Measurements from ENCODE around the gene CLPTM1. TPM values are rescaled to one million over a fixed set of nuclear protein-coding genes. Genes with fewer than 3 reads are reported as not detected.

CLPTM1 gene
- total and polyA plus RNA-seq, 5 donors: 81.4 to 106 (median 85.8) TPM

DNA sequence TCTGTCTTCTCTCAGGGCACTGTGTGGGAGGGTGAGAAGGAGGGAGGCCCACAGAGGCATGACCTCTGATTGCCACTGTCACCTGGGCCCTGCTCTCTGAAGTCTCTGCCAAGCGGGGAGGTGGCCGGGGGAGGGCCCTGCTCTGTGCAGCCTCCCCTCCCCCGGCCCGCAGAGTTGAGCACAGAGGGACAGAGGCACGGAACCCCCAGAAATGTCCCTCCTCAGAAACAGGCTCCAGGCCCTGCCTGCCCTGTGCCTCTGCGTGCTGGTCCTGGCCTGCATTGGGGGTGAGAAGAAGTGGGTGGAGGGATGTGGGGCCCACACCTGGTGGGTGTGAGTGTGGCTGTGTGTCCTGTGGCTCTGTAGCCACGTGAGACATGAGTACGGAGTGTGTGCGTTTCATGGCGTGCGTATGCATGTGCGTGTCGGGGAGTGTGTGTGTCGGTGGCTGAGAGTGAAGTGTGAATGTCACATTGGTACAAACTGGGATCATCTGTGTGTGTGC lies 13.1 kb upstream of the CLPTM1 start, which contains the start of gene APOC4:
APOC4 (plus strand) TSS at position 171 of the 505 bp plus-strand sequence; CDS start at position 212, 41 bp downstream.
- no peak within 1 kb of the TSS for H3K27ac ChIP-seq (ENCODE audit: low read length)
- peaks cover 1% of the 10 kb centered on the region for H3K4me1 ChIP-seq (ENCODE audit: control insufficient read depth, insufficient read depth, low read length)
- DNase-seq: no peak
- no peaks in the 10 kb centered on the region for H3K9me3 ChIP-seq (ENCODE audit: control insufficient read depth, low read length)
- intact Hi-C loops (cut with DNase I): loop anchor here in 1 of 4 donors (5.0 kb wide), 1 partner anchor 35 kb away; the partner anchor contains the start of gene APOE
- H3K27me3 ChIP-seq (ENCODE audit: control insufficient read depth, insufficient read depth): no peaks in the 10 kb centered on the region
- 88% methylated on average over 14 of the region's 14 CpGs for WGBS
- ATAC-seq: no peak
- H3K4me3 ChIP-seq (ENCODE audit: low read length): no peak within 1 kb of the TSS

DNA sequence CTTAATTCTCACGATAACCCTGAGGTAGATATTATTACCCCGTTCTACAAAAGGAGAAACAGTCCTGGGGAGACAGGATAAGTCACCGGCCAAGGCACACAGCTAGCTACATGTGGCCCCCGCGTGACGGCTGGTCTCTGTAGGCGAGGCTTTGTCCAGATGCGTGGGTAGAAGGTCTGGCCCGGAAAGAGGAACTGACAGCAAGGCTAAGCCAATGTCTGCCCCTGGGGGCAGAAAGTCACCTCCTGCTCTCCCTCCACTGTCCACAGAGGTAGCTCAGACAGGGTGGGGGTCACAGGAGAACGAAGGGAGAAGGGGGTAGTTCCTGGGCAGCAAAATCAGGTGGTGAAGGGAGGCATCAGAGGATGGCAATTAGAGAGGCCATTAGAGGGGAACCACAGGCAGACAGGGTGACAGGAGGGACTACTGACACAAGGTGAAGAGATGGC lies 11.4 kb upstream of the CLPTM1 start:
- intact Hi-C loops (cut with DNase I): loop anchor here in 1 of 4 donors (5.0 kb wide), 1 partner anchor 37 kb away; the partner anchor contains the start of gene APOE
- WGBS: 38% methylated on average over 10 of the region's 10 CpGs

GRCh38 chr19:44947041-44947581 lies 8.1 kb upstream of the CLPTM1 start:
- DNase-seq (no peak), ATAC-seq (no peak)
- H3K27ac ChIP-seq (ENCODE audit: low read length): no peak overlapping the region
- no peaks in the 10 kb centered on the region for H3K27me3 ChIP-seq (ENCODE audit: control insufficient read depth, insufficient read depth)
- no peaks in the 10 kb centered on the region for H3K9me3 ChIP-seq (ENCODE audit: control insufficient read depth, low read length)
- peaks cover 1% of the 10 kb centered on the region for H3K4me1 ChIP-seq (ENCODE audit: control insufficient read depth, insufficient read depth, low read length)
- WGBS: 90% methylated on average over 13 of the region's 13 CpGs
- H3K4me3 ChIP-seq (ENCODE audit: low read length): no peak overlapping the region
- intact Hi-C loops (cut with DNase I): loop anchor here in 2 of 4 donors (5.0 kb wide), 2 partner anchors 35 to 45 kb away; partner anchors contain the start of gene APOC1 (in 1 of the 2)

More for the DNA sequence above, 11.4 kb upstream of the CLPTM1 start:
- no peak overlapping the region for H3K4me3 ChIP-seq (ENCODE audit: low read length)
- H3K27me3 ChIP-seq (ENCODE audit: control insufficient read depth, insufficient read depth): no peaks in the 10 kb centered on the region
- peaks cover 1% of the 10 kb centered on the region for H3K4me1 ChIP-seq (ENCODE audit: control insufficient read depth, insufficient read depth, low read length)
- H3K27ac ChIP-seq (ENCODE audit: low read length): no peak overlapping the region
- peak in 2 of 3 donors; percentile 72 to 76 for DNase-seq
- ATAC-seq: peak; percentile 36 to 40
- H3K9me3 ChIP-seq (ENCODE audit: control insufficient read depth, low read length): no peaks in the 10 kb centered on the region

DNA sequence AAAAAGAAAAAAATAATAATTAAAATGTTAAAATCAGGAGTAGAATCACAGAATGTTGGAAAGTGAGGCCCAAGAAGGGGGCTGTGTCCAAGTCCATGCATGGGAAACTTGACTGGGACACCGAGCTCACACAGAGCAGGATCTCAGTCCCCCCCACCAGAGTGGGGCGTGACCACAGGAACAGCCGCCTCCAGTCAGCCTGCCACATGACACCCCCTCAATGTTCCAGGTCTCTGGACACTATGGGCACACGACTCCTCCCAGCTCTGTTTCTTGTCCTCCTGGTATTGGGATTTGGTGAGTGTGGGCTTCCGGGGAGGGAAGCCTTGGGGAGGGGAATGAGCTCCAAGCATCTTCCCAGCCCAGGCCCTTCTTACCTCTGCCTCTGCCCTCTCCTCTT lies 6.9 kb upstream of the CLPTM1 start:
- ATAC-seq: no peak
- H3K4me3 ChIP-seq (ENCODE audit: low read length): no peak overlapping the region
- no peak for DNase-seq

GRCh38 chr19:44948763-44949374 lies 6.3 kb upstream of the CLPTM1 start:
- Histone ChIP-seq H3K9me3 (ENCODE audit: control insufficient read depth, low read length) (no peaks in the 10 kb centered on the region), H3K27ac (ENCODE audit: low read length) (no peak overlapping the region), H3K4me1 (ENCODE audit: control insufficient read depth, insufficient read depth, low read length) (peaks cover under 1% of the 10 kb centered on the region), H3K4me3 (ENCODE audit: low read length) (no peak overlapping the region), H3K27me3 (ENCODE audit: control insufficient read depth, insufficient read depth) (no peaks in the 10 kb centered on the region)
- 81% methylated on average over 5 of the region's 5 CpGs for WGBS
- DNase-seq (no peak), ATAC-seq (no peak)
- intact Hi-C loops (cut with DNase I): loop anchor here in 2 of 4 donors (5.0 kb wide), 2 partner anchors 37 to 47 kb away; partner anchors contain the start of gene APOC1 (in 1 of the 2)

More for the DNA sequence above, 6.9 kb upstream of the CLPTM1 start:
- H3K9me3 ChIP-seq (ENCODE audit: control insufficient read depth, low read length): no peaks in the 10 kb centered on the region
- intact Hi-C loops (cut with DNase I): loop anchor here in 2 of 4 donors (5.0 kb wide), 2 partner anchors 36 to 46 kb away; partner anchors contain the start of gene APOC1 (in 1 of the 2)
- no peak overlapping the region for H3K27ac ChIP-seq (ENCODE audit: low read length)
- H3K27me3 ChIP-seq (ENCODE audit: control insufficient read depth, insufficient read depth): no peaks in the 10 kb centered on the region
- H3K4me1 ChIP-seq (ENCODE audit: control insufficient read depth, insufficient read depth, low read length): peaks cover 1% of the 10 kb centered on the region
- WGBS: 79% methylated on average over 5 of the region's 5 CpGs

DNA sequence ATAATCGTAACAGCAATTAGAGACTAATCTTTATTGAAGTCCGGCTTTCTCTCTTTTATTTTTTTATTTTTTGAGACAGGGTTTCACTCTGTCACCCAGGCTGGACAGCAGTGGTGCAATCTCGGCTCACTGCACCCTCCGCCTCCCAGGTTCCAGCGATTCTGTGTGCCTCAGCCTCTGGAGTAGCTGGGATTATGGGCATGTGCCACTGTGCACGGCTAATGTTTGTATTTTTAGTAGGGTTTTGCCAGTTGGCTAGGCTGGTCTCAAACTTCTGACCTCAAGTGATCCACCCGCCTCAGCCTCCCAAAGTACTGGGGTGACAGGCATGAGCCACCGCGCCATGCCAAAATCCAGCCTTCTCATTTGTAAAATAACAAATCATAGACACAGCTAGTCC lies 5.6 kb upstream of the CLPTM1 start:
- Histone ChIP-seq H3K27me3 (ENCODE audit: control insufficient read depth, insufficient read depth) (no peaks in the 10 kb centered on the region), H3K9me3 (ENCODE audit: control insufficient read depth, low read length) (no peaks in the 10 kb centered on the region), H3K4me1 (ENCODE audit: control insufficient read depth, insufficient read depth, low read length) (no peaks in the 10 kb centered on the region), H3K4me3 (ENCODE audit: low read length) (no peak overlapping the region), H3K27ac (ENCODE audit: low read length) (no peak overlapping the region)
- ATAC-seq: no peak
- WGBS: 91% methylated on average over 9 of the region's 9 CpGs
- no peak for DNase-seq
- intact Hi-C loops (cut with DNase I): loop anchor here in 2 of 4 donors (5.0 kb wide), 2 partner anchors 37 to 47 kb away; partner anchors contain the start of gene APOC1 (in 1 of the 2)

- DNase-seq (peak; percentile 34 to 79 (median 69)), ATAC-seq (peak; percentile 3 to 6)
- Histone ChIP-seq H3K9me3 (ENCODE audit: control insufficient read depth, low read length) (no peaks in the 10 kb centered on the region), H3K27me3 (ENCODE audit: control insufficient read depth, insufficient read depth) (no peaks in the 10 kb centered on the region), H3K27ac (ENCODE audit: low read length) (no peak overlapping the region), H3K4me3 (ENCODE audit: low read length) (no peak overlapping the region), H3K4me1 (ENCODE audit: control insufficient read depth, insufficient read depth, low read length) (peaks cover 5% of the 10 kb centered on the region)
- intact Hi-C loops (cut with DNase I): loop anchor here in 3 of 4 donors (5.0 kb wide), 1 partner anchor 49 kb away; no protein-coding TSS in a partner anchor
- 48% methylated on average over 13 of the region's 13 CpGs for WGBS
Observed at GRCh38 chr19:44951179-44952159, 3.7 kb upstream of the CLPTM1 start.

DNA sequence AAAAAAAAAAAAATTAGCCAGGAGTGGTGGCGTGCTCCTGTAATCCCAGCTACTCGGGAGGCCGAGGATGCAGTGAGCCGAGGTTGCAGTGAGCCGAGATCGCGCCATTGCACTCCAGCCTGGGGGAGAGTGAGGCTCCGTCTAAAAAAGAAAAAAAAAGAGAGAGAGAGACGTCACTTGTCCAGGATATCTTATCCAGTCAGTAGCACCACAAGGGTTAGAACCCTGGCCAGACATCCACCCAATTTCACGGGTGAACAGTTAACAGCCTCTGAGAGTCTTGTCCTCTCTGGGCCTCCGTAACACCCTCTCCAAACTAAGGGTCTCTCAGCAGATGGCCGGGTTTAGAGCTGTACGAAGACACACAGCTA lies 917 bp upstream of the CLPTM1 start:
- no peak for DNase-seq
- peak overlapping the region; percentile 93 for H3K4me3 ChIP-seq (ENCODE audit: low read length)
- H3K27ac ChIP-seq (ENCODE audit: low read length): peak overlapping the region; percentile 97
- H3K27me3 ChIP-seq (ENCODE audit: control insufficient read depth, insufficient read depth): no peaks in the 10 kb centered on the region
- no peak for ATAC-seq
- 30% methylated on average over 13 of the region's 13 CpGs for WGBS
- H3K9me3 ChIP-seq (ENCODE audit: control insufficient read depth, low read length): no peaks in the 10 kb centered on the region
- intact Hi-C loops (cut with DNase I): loop anchor here in 3 of 4 donors (5.0 kb wide), 1 partner anchor 52 kb away; no protein-coding TSS in a partner anchor
- H3K4me1 ChIP-seq (ENCODE audit: control insufficient read depth, insufficient read depth, low read length): peaks cover 5% of the 10 kb centered on the region

GRCh38 chr19:44955505-44956439 lies 592 bp downstream of the CLPTM1 start:
- H3K4me3 ChIP-seq (ENCODE audit: low read length): peak overlapping the region; percentile 93
- H3K4me1 ChIP-seq (ENCODE audit: control insufficient read depth, insufficient read depth, low read length): peaks cover 5% of the 10 kb centered on the region
- intact Hi-C loops (cut with DNase I): no loop called here
- H3K27me3 ChIP-seq (ENCODE audit: control insufficient read depth, insufficient read depth): no peaks in the 10 kb centered on the region
- H3K9me3 ChIP-seq (ENCODE audit: control insufficient read depth, low read length): no peaks in the 10 kb centered on the region
- WGBS: 3% methylated on average over 40 of the region's 40 CpGs
- no peak for ATAC-seq
- no peak for DNase-seq
- peak overlapping the region; percentile 73 for H3K27ac ChIP-seq (ENCODE audit: low read length)
